HAP-1 (cell line): ENCODE measurements around the gene AP2B1.
"Not testable (repeated sequence)": the region's sequence is repeated elsewhere in the genome, so short reads cannot be mapped to it uniquely, and the experiment has no call there.

Experiments
- DNase-seq, 2 experiments: peaks; one replicate each; pipeline ENCODE4 v3.0.0-alpha.2; 2016 to 2020; ENCODE audit warnings: low spot score in 2 of 2
- H3K27me3 ChIP-seq: fragments of 250-450 bp; sonication (Bioruptor Pico); 2 replicates; pipeline ENCODE4 v1.5.1; 2020; ENCODE audit warnings: low read depth, mild to moderate bottlenecking, moderate library complexity
- H3K36me3 ChIP-seq: fragments of 250-450 bp; sonication (Bioruptor Pico); replicated peaks from 2 replicates; pipeline ENCODE4 v1.5.1; 2020; ENCODE audit warnings: mild to moderate bottlenecking
- H3K4me1 ChIP-seq: fragments of 250-450 bp; sonication (Bioruptor Pico); 2 replicates; pipeline ENCODE4 v1.5.1; 2020; ENCODE audit warnings: mild to moderate bottlenecking
- H3K4me3 ChIP-seq: fragments of 250-450 bp; sonication (Bioruptor Pico); 2 replicates; pipeline ENCODE4 v1.5.1; 2020; ENCODE audit warnings: mild to moderate bottlenecking, moderate library complexity
- H3K9me3 ChIP-seq: fragments of 250-450 bp; sonication (Bioruptor Pico); 2 replicates; pipeline ENCODE4 v1.5.1; 2020; ENCODE audit warnings: mild to moderate bottlenecking, moderate library complexity
- in situ Hi-C: fragments of 300-500 bp; cut with MboI; formaldehyde crosslinking; loops from 3 replicates; pipeline ENCODE4 v1.14.3; 2020; ENCODE audit warnings: low sequenced_read_pairs, inconsistent platforms, mixed read lengths

Gene AP2B1

GRCh38 chr17:35701491-35701890 is 114.4 kb downstream of the AP2B1 start:
- Histone ChIP-seq H3K27me3 (no peaks in the 10 kb centered on the region), H3K9me3 (no peaks in the 10 kb centered on the region), H3K4me1 (peaks cover 2% of the 10 kb centered on the region; the same call in 1 of the 2 replicates), H3K4me3 (no peak overlapping the region), H3K36me3 (no peaks in the 10 kb centered on the region; the same call in none of the 2 replicates)
- no peak for DNase-seq
- in situ Hi-C loops = no loop called here

GRCh38 chr17:35703308-35703707 is 116.2 kb downstream of the AP2B1 start:
- H3K4me1 ChIP-seq, H3K27me3 ChIP-seq, H3K9me3 ChIP-seq, H3K4me3 ChIP-seq, in situ Hi-C loops, DNase-seq, H3K36me3 ChIP-seq: not testable (repeated sequence)

- no peak for DNase-seq
- Histone ChIP-seq H3K9me3 (no peaks in the 10 kb centered on the region), H3K36me3 (peaks cover 10% of the 10 kb centered on the region), H3K27me3 (no peaks in the 10 kb centered on the region), H3K4me1 (peaks cover 2% of the 10 kb centered on the region; the same call in 1 of the 2 replicates), H3K4me3 (no peak overlapping the region)
- in situ Hi-C loops = no loop called here
These were observed 118.1 kb downstream of the AP2B1 start for GRCh38 chr17:35705230-35705629.

GRCh38 chr17:35705705-35706104 is 118.6 kb downstream of the AP2B1 start:
- Histone ChIP-seq H3K36me3 (peaks cover 15% of the 10 kb centered on the region), H3K4me3 (no peak overlapping the region), H3K4me1 (peaks cover 2% of the 10 kb centered on the region; the same call in 1 of the 2 replicates), H3K27me3 (no peaks in the 10 kb centered on the region), H3K9me3 (no peaks in the 10 kb centered on the region)
- in situ Hi-C loops = no loop called here
- DNase-seq = no peak

GRCh38 chr17:35708149-35708548 is 121.0 kb downstream of the AP2B1 start:
- DNase-seq = no peak
- in situ Hi-C loops = no loop called here
- Histone ChIP-seq H3K27me3 (no peaks in the 10 kb centered on the region), H3K9me3 (no peaks in the 10 kb centered on the region), H3K4me1 (peaks cover 2% of the 10 kb centered on the region; the same call in 1 of the 2 replicates), H3K4me3 (no peak overlapping the region), H3K36me3 (peaks cover 24% of the 10 kb centered on the region)

GRCh38 chr17:35708951-35709350 is 121.8 kb downstream of the AP2B1 start:
- H3K36me3 ChIP-seq = peaks cover 31% of the 10 kb centered on the region
- no peaks in the 10 kb centered on the region for H3K9me3 ChIP-seq
- no peaks in the 10 kb centered on the region for H3K27me3 ChIP-seq
- no peak for DNase-seq
- H3K4me1 ChIP-seq = peaks cover 2% of the 10 kb centered on the region; the same call in 1 of the 2 replicates
- H3K4me3 ChIP-seq = no peak overlapping the region
- in situ Hi-C loops = no loop called here

- Histone ChIP-seq H3K9me3 (no peaks in the 10 kb centered on the region), H3K27me3 (no peaks in the 10 kb centered on the region), H3K36me3 (peaks cover 32% of the 10 kb centered on the region), H3K4me3 (no peak overlapping the region), H3K4me1 (peaks cover 2% of the 10 kb centered on the region; the same call in 1 of the 2 replicates)
- in situ Hi-C loops = no loop called here
- DNase-seq = no peak
These were observed 122.8 kb downstream of the AP2B1 start for GRCh38 chr17:35709874-35710273.

GRCh38 chr17:35710950-35711349 is 123.8 kb downstream of the AP2B1 start:
- Histone ChIP-seq H3K36me3 (peaks cover 32% of the 10 kb centered on the region), H3K9me3 (no peaks in the 10 kb centered on the region), H3K4me3 (no peak overlapping the region), H3K27me3 (no peaks in the 10 kb centered on the region), H3K4me1 (no peaks in the 10 kb centered on the region)
- in situ Hi-C loops = no loop called here
- DNase-seq = no peak

- H3K9me3 ChIP-seq = no peaks in the 10 kb centered on the region
- H3K4me1 ChIP-seq = no peaks in the 10 kb centered on the region
- H3K4me3 ChIP-seq = no peak overlapping the region
- no peak for DNase-seq
- peaks cover 43% of the 10 kb centered on the region for H3K36me3 ChIP-seq
- no peaks in the 10 kb centered on the region for H3K27me3 ChIP-seq
- in situ Hi-C loops = no loop called here
These were observed 126.1 kb downstream of the AP2B1 start for GRCh38 chr17:35713069-35713728.

GRCh38 chr17:35714988-35715387 is 127.9 kb downstream of the AP2B1 start:
- in situ Hi-C loops = no loop called here
- Histone ChIP-seq H3K36me3 (peaks cover 43% of the 10 kb centered on the region), H3K4me3 (no peak overlapping the region)

GRCh38 chr17:35715416-35715815 is 128.3 kb downstream of the AP2B1 start:
- no peak overlapping the region for H3K4me3 ChIP-seq
- H3K4me1 ChIP-seq = no peaks in the 10 kb centered on the region
- H3K36me3 ChIP-seq = peaks cover 40% of the 10 kb centered on the region
- in situ Hi-C loops = no loop called here
- H3K9me3 ChIP-seq = no peaks in the 10 kb centered on the region
- DNase-seq = no peak
- no peaks in the 10 kb centered on the region for H3K27me3 ChIP-seq

More at GRCh38 chr17:35714988-35715387, 127.9 kb downstream of the AP2B1 start:
- no peaks in the 10 kb centered on the region for H3K9me3 ChIP-seq
- H3K27me3 ChIP-seq = no peaks in the 10 kb centered on the region
- no peaks in the 10 kb centered on the region for H3K4me1 ChIP-seq
- no peak for DNase-seq

- no peak overlapping the region for H3K4me3 ChIP-seq
- no peaks in the 10 kb centered on the region for H3K4me1 ChIP-seq
- in situ Hi-C loops = no loop called here
- no peaks in the 10 kb centered on the region for H3K9me3 ChIP-seq
- H3K36me3 ChIP-seq = peaks cover 38% of the 10 kb centered on the region
- no peak for DNase-seq
- H3K27me3 ChIP-seq = no peaks in the 10 kb centered on the region
These were observed 129.1 kb downstream of the AP2B1 start for GRCh38 chr17:35716173-35716572.

- Histone ChIP-seq H3K4me1 (no peaks in the 10 kb centered on the region), H3K36me3 (peaks cover 46% of the 10 kb centered on the region), H3K9me3 (no peaks in the 10 kb centered on the region), H3K27me3 (no peaks in the 10 kb centered on the region), H3K4me3 (no peak overlapping the region)
- no peak for DNase-seq
- in situ Hi-C loops = no loop called here
These were observed 129.9 kb downstream of the AP2B1 start for GRCh38 chr17:35716897-35717465.

GRCh38 chr17:35717475-35717874 is 130.4 kb downstream of the AP2B1 start:
- no peak for DNase-seq
- no peaks in the 10 kb centered on the region for H3K4me1 ChIP-seq
- H3K27me3 ChIP-seq = no peaks in the 10 kb centered on the region
- in situ Hi-C loops = no loop called here
- peaks cover 48% of the 10 kb centered on the region for H3K36me3 ChIP-seq
- no peak overlapping the region for H3K4me3 ChIP-seq
- no peaks in the 10 kb centered on the region for H3K9me3 ChIP-seq
